Fibroblast of mammary gland (primary cell): ENCODE results near the gene CHN2.

Source experiments
- DNase-seq: peaks from one replicate; pipeline ENCODE4 v3.0.0-alpha.2; 2010; ENCODE audit warnings: low read depth
- H3K4me3 ChIP-seq: 2 replicates; pipeline ENCODE4 v1.5.1; 2011; ENCODE audit warnings: low read depth, mild to moderate bottlenecking, low read length, moderate library complexity; ENCODE audit not compliant: control insufficient read depth
- TF ChIP-seq, protein P1 (sequence below): conservative IDR thresholded peaks from 2 replicates; pipeline ENCODE4 v1.5.1; 2011; ENCODE audit warnings: low read depth, low read length, inconsistent platforms; ENCODE audit not compliant: control insufficient read depth, insufficient read depth

CHN2 gene

DNA sequence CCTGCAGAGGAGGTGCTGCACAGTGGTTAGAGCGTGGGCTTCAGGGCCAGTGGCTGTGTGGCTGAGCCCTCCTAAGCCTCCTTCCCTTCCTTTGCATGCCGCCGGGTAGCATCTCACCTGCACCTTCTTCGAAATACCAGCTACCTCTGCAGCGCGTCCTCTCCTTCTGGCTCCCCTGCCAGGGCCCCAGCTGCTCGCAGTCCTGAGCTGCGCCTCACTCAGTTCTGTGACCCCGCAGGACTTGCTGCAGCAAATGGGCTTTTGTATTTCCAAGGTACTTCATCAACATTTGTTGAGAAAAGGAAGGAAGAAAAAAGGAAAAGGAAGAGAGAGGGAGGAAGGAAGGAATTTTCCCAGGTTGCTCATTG lies 222.3 kb downstream of the CHN2 start:
- no peak for DNase-seq
- TF ChIP-seq, protein P1, sequence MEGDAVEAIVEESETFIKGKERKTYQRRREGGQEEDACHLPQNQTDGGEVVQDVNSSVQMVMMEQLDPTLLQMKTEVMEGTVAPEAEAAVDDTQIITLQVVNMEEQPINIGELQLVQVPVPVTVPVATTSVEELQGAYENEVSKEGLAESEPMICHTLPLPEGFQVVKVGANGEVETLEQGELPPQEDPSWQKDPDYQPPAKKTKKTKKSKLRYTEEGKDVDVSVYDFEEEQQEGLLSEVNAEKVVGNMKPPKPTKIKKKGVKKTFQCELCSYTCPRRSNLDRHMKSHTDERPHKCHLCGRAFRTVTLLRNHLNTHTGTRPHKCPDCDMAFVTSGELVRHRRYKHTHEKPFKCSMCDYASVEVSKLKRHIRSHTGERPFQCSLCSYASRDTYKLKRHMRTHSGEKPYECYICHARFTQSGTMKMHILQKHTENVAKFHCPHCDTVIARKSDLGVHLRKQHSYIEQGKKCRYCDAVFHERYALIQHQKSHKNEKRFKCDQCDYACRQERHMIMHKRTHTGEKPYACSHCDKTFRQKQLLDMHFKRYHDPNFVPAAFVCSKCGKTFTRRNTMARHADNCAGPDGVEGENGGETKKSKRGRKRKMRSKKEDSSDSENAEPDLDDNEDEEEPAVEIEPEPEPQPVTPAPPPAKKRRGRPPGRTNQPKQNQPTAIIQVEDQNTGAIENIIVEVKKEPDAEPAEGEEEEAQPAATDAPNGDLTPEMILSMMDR: no peak
- no peak overlapping the region for H3K4me3 ChIP-seq

DNA sequence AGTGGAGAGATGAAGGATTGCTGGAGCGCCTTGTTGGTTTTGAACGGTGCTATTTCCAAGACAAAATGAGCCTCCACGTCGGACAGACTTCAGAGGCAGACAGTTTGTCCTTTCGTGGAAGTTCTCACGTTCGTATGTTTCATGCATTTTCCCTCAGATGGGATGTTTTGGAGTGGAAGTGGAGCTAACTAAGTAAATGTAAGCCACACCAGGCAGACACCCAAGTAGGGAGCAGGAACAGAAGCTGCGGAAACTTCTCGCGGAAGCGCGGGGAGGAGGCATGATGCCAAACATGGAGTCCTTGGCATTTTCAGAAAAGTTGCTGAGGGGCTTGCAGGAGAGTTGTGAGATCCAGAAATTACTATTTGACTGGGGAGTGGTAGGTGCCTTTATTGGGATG lies 223.5 kb downstream of the CHN2 start:
- TF ChIP-seq, protein P1: no peak
- no peak overlapping the region for H3K4me3 ChIP-seq
- no peak for DNase-seq

DNA sequence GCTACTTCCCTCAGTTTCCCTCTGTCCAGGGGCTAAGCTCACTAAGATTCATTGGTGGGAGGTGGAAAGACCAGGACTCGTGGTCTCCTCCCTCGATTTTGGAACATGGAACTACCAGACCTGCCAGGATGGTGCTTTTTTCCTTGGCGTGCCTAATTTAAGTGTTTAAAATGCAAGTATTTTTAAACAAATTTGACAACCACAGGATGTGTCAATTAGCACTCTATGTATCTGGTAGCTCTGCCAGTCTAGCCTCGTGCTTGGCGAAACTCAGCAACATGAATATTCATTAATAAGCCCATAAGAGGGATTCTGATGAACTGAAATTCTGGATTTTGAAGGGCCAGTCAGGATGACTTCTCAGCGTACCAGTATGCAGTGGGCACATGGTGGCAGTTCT lies 224.1 kb downstream of the CHN2 start:
- H3K4me3 ChIP-seq: no peak overlapping the region
- DNase-seq: no peak
- TF ChIP-seq, protein P1: no peak

DNA sequence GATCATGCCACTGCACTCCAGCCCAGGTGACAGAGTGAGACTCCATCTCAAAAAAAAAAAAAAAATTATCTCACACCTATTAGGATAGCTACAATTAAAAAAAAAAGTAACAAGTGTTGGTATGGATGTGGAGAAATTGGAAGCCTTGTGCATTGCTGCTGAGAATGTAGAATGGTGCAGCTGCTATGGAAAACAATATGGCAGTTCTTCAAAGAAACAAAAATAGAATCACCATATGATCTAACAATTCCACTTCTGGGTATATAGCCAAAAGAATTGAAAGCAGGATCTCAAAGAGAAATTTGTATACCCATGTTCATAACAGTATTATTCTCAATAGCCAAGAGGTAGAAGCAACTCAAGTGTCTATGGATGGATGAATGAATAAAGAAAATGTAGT lies 225.4 kb downstream of the CHN2 start:
- DNase-seq: no peak
- no peak overlapping the region for H3K4me3 ChIP-seq
- TF ChIP-seq, protein P1: no peak

DNA sequence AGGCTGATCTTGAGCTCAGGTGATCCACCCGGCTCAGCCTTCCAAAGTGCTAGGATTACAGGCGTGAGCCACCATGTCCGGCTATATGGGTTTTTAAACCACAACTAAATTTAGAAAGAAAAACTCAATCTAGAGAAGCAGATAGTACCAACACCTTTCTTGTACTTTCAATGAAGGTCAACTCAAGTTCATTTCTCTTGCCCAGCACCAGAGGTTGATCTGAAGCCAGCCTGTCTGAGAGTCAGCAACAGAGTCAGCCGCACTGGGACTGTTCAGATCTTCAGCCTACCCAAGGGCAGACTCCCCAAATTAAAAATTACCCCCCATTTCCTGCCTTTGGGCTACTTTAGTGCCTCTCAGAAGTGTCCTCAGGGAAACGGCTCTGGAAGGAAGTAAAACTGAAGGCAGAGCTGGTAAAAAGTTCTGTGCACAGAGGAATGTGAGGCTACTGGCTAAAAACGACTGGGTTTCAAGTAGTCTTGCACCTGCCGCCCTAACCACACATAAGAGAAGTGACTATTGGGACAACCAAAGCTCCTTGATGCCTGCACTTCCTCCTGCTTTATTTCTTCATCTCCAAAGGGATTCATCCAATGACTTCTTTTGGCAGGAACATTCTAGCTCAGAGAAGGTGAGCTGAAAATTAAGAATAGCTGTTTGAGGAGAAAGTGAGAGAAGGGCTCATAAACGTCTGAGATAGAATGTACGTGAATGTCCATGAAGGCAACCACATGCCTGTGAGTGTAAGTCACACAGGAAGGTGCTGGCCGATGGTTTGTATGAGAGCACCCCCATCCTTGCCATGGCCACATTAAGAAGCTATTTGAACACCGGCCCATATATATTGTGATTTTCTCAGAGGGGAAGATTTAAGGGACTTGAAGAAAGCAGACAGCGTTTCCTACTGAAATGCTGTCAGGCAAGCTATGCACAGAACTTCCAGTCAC lies 226.7 kb downstream of the CHN2 start:
- TF ChIP-seq, protein P1: no peak

DNA sequence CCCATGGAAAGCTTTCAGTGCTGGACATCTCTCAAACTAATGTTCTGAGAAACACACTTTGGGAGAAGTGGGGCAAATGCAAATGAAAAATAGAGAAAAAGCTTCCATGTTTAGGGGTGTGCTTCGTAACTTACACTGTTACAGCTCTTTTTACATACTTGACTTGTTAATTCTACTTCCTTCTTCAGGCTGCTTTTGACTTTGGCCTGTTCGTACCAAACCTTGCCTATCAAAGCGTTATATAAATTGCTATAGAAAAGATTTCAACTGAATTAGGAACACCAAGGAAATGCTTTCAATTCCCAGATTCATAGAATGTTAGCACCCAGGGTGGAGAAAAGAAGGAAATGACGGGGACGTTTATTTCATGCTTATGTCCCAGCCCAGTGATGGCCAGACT lies 228.3 kb downstream of the CHN2 start:
- TF ChIP-seq, protein P1: no peak
- H3K4me3 ChIP-seq: no peak overlapping the region
- DNase-seq: no peak

More for the DNA sequence above, 226.7 kb downstream of the CHN2 start:
- DNase-seq: no peak
- no peak overlapping the region for H3K4me3 ChIP-seq
